Subcutaneous adipose tissue (tissue), 4 donors: ENCODE results near the gene REV1. TPM values are rescaled to one million over a fixed set of nuclear protein-coding genes. Genes with fewer than 3 reads are reported as not detected.

Experiments
- CTCF ChIP-seq: fragments of 450-650 bp; IDR thresholded peaks from one replicate; pipeline ENCODE4 v1.5.1; 2016; ENCODE audit warnings: low read depth, mild to moderate bottlenecking, control low read depth, antibody characterized with exemption, moderate library complexity
- total RNA-seq, 4 donors: library from RNA; depleted of rRNA; stranded (reverse); fragments of >200 nt; gene quantifications; one replicate each; pipeline ENCODE4 v1.1.0, GENCODE V29; 2016

Gene REV1
- total RNA-seq, 4 donors from 2014 or later, result 39.4 to 65.9 (median 52.8) TPM

GRCh38 chr2:99442837-99443236 lies 47.0 kb downstream of the REV1 start:
- no peak for TF ChIP-seq CTCF

- TF ChIP-seq CTCF, result no peak
Observed at GRCh38 chr2:99439971-99440505, 49.8 kb downstream of the REV1 start.

GRCh38 chr2:99436874-99437273 lies 52.9 kb downstream of the REV1 start:
- no peak for TF ChIP-seq CTCF

GRCh38 chr2:99433340-99433739 lies 56.5 kb downstream of the REV1 start:
- TF ChIP-seq CTCF, result no peak

- no peak for TF ChIP-seq CTCF
Observed at GRCh38 chr2:99431587-99432275, 58.1 kb downstream of the REV1 start.

- no peak for TF ChIP-seq CTCF
Observed at GRCh38 chr2:99430614-99431291, 59.1 kb downstream of the REV1 start.

GRCh38 chr2:99425022-99425421 lies 64.8 kb downstream of the REV1 start:
- no peak for TF ChIP-seq CTCF
